Measurements from ENCODE around the gene ABCG2. TPM values are rescaled to one million over a fixed set of nuclear protein-coding genes. Genes with fewer than 3 reads are reported as not detected.

ABCG2 gene
- total and polyA plus RNA-seq, 2 of the 8 experiments (the other 6 are each of a cell fraction or from before 2014, with no cell fraction given): 2.4 to 4.6 TPM

DNA sequence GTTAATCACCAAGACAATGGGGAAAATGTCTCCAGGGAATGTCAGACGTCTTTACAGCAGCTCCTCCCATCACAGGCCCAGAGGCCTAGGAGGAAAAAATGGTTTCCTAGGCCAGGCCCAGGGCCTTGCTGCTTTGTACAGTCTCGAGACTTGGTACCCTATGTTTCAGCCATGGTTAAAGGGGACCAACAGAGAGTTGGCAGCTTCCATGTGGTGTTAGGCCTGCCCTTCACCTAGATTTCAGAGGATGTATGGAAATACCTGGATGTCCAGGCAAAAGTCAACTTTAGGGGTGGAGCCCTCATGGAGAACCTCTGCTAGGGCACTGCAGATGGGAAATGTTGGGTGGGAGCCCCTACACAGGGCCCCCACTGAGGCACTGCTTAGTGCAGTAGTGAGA, 38.5 kb downstream of the ABCG2 start:
- Histone ChIP-seq H3K18ac (ENCODE audit: extremely low read depth, low read length) (no peak overlapping the region), H2BK120ac (replicated peaks; ENCODE audit: low read depth, low read length) (no peak overlapping the region), H3K79me1 (ENCODE audit: low read depth, low read length) (no peaks in the 10 kb centered on the region), H4K91ac (replicated peaks; ENCODE audit: insufficient read length, low read length) (no peak overlapping the region), H2BK12ac (ENCODE audit: low read depth, low read length) (no peak overlapping the region), H2BK5ac (ENCODE audit: low read depth, low read length) (no peak overlapping the region), H3K27ac (ENCODE audit: low read depth, low read length) (no peak overlapping the region), H3K4ac (replicated peaks; ENCODE audit: insufficient read length, low read depth, low read length) (no peak overlapping the region), H2BK20ac (ENCODE audit: low read length) (no peak overlapping the region), H4K8ac (ENCODE audit: extremely low read depth, insufficient read depth, low read length) (no peak overlapping the region), H3K23me2 (ENCODE audit: low read depth, low read length) (no peaks in the 10 kb centered on the region; the same call in 1 of the 2 replicates), H4K20me1 (replicated peaks in 1 of 2; ENCODE audit: control insufficient read depth in 1 of 2, insufficient read depth in 2 of 2, low read length in 2 of 2) (no peaks in the 10 kb centered on the region), H3K9me3 (ENCODE audit: insufficient read depth in 2 of 2, low read depth in 1 of 2, low read length in 1 of 2) (peaks cover 23 to 24% of the 10 kb centered on the region in 2 experiments), H3K79me2 (ENCODE audit: control insufficient read depth in 1 of 2, insufficient read depth in 2 of 2, low read length in 2 of 2) (no peaks in the 10 kb centered on the region), H4K5ac (ENCODE audit: insufficient read length, low read depth, low read length) (no peak overlapping the region), H3K56ac (replicated peaks; ENCODE audit: insufficient read length, low read depth, low read length) (no peak overlapping the region), H3K9ac (replicated peaks in 1 of 4; ENCODE audit: extremely low read depth in 1 of 4, low read depth in 3 of 4, low read length in 3 of 4) (no peak overlapping the region), H3K36me3 (ENCODE audit: control insufficient read depth in 2 of 4, insufficient read depth in 4 of 4, low read length in 3 of 4) (peaks cover 0 to 17% (median 4%) of the 10 kb centered on the region in 4 experiments; a peak in 3 of 8 replicates), H3K23ac (ENCODE audit: insufficient read length) (no peak overlapping the region), H3K4me3 (ENCODE audit: extremely low read depth in 1 of 4, insufficient read depth in 2 of 4, low read depth in 3 of 4, low read length in 4 of 4) (no peak overlapping the region), H2AFZ (ENCODE audit: low read length) (no peak overlapping the region), H3K27me3 (replicated peaks in 1 of 4; ENCODE audit: control insufficient read depth in 3 of 4, extremely low read depth in 1 of 4, insufficient read depth in 3 of 4, low read length in 3 of 4) (no peaks in the 10 kb centered on the region), H2AK5ac (ENCODE audit: low read depth, low read length) (no peak overlapping the region), H3K14ac (ENCODE audit: insufficient read length) (no peak overlapping the region), H2BK15ac (ENCODE audit: low read length) (no peak overlapping the region), H3K4me1 (replicated peaks in 1 of 4; ENCODE audit: control insufficient read depth in 3 of 4, insufficient read depth in 4 of 4, low read length in 3 of 4) (peaks cover 0 to 5% (median 3%) of the 10 kb centered on the region in 4 experiments; a peak in 3 of 7 replicates), H3K4me2 (ENCODE audit: insufficient read depth in 1 of 2, low read depth in 2 of 2, low read length in 2 of 2) (no peak overlapping the region)
- POLR2A ChIA-PET (ENCODE audit: partially characterized antibody): no interaction called here
- CTCF ChIA-PET (ENCODE audit: partially characterized antibody): no interaction called here
- 76% methylated on average over 2 of the region's 2 CpGs; no CpG with 5 or more reads in 1 of the 2 experiments for WGBS, 2 experiments (ENCODE audit: extremely low coverage in 1 of 2, insufficient coverage in 1 of 2, insufficient read length in 1 of 2, insufficient replicate concordance in 2 of 2, low coverage in 1 of 2, low lambda C conversion rate in 2 of 2, missing lambda C conversion rate in 1 of 2)
- FAIRE-seq (no peak), DNase-seq (ENCODE audit: low read depth in 1 of 2, low spot score in 2 of 2) (no peak)
- TF ChIP-seq BACH1 (IDR thresholded peaks at IDR 0.05; ENCODE audit: low read length): no peak
- no peak for TF ChIP-seq POLR2A (IDR thresholded peaks at IDR 0.05; ENCODE audit: control extremely low read depth in 1 of 2, low read depth in 2 of 2, low read length in 2 of 2)
- no peak for TF ChIP-seq PHF8 (conservative IDR thresholded peaks at IDR 0.05; ENCODE audit: low read depth, low read length)
- peak; percentile 88 for TF ChIP-seq KDM1A (IDR thresholded peaks at IDR 0.05; ENCODE audit: borderline replicate concordance, low read length)
- no peak for TF ChIP-seq HDAC6 (IDR thresholded peaks at IDR 0.05; ENCODE audit: low read depth, low read length)
- no peak for TF ChIP-seq CEBPB (IDR thresholded peaks at IDR 0.05; ENCODE audit: low read depth, low read length)
- no peak for TF ChIP-seq GABPA (IDR thresholded peaks at IDR 0.05; ENCODE audit: borderline replicate concordance, insufficient read depth, low read length)
